Measurements from ENCODE around the gene ZNF697.
"Not testable (repeated sequence)": the region's sequence is repeated elsewhere in the genome, so short reads cannot be mapped to it uniquely, and the experiment has no call there.

Gene ZNF697

DNA sequence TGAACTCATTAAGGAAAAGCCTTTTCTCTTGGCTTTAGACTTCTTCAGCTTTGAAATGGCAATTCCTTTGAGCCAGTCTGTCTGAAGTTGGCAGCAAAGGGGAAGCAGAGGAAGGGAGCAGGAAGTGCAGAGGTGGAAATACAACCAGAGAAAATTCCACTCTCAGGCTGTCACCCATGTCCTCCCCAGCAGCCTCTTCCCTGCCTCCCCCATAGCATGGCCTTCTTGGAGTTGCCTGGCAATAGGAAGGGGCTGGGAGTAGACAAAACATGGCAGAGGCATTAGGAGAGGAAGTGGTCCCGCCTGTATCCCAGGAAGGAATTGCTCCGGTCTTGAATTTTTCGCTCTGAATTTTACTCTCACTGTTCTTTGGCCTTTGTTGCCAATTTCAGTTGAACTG, 44.8 kb downstream of the ZNF697 start:
- in situ Hi-C loops (cut with MboI; ENCODE audit: low sequenced_read_pairs) = not testable (repeated sequence)

DNA sequence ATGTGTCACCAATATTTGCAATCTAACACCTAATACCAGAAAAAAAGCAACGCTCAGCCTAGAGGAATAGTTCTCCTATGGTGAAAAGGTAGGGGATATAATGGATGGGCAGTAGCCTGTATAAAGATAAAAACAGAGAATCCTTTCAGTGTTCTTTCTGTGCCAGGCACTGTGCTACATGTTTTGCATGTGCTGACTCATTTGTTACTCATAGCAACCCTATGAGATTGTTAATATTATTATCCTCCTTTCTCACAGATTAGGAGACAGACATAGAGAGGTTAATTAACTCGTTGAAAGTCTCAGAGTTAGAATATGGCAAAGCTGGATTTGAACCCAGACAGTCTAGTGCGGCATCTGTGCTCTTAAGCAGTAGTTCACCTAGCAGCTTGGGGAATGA, 45.3 kb downstream of the ZNF697 start:
- in situ Hi-C loops (cut with MboI; ENCODE audit: low sequenced_read_pairs) = not testable (repeated sequence)

DNA sequence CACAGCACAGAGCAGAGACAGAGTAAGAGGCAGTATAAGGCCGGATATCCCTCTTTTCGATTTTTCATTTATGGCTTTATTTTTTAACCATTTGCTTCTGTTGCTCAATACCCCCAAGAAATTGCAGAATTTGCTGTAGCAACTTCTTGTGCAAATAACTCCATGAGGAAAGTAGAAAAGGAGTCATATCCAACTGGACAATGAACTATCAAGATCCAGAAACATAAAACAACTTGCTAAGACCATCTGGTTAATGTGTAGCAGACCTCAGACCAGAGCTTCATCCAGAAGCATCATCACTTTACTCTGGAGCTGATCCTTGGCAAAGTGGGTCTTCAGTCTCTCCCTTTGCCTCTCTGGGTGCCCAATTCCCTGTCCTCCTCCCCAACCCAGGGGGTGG, 45.9 kb downstream of the ZNF697 start:
- in situ Hi-C loops (cut with MboI; ENCODE audit: low sequenced_read_pairs) = no loop called here

DNA sequence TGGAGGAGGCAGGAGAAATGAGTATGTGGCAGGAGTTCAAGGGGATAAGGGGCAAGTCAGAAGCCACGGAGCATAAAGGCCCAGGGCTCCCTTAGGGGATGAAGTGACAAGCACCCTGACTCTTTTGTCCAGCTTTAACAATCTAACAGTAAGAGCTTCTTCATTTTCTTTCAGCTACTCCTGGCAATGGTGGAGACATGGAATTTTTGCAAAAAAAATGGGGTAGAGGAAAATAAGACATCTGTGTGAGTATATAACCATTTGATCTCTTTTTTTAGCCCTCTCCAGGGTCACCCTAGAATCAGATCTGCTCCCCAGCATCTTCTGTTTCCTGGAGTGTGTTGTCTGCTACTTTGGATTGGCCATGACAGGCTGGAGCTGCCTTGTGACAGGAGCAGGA, 47.1 kb downstream of the ZNF697 start:
- in situ Hi-C loops (cut with MboI; ENCODE audit: low sequenced_read_pairs) = no loop called here

DNA sequence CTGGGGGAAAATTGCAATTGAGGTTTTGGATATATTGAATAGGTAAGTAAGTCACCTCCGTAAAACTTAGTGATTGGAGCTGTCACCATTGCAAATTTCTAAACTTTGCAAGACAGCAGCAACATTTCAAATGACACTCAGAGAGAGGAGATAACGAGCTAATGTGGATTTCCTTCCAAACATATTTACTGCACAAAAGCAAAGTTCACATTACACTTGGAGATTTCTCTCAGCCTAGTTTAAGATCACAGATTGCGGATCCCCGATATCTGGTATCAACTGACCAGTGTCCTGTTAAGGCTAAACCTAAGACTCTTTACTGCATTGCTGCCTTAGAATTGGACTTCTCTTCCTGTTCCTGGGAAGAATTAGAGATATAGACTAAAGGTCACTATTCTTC, 47.5 kb downstream of the ZNF697 start:
- in situ Hi-C loops (cut with MboI; ENCODE audit: low sequenced_read_pairs) = no loop called here

DNA sequence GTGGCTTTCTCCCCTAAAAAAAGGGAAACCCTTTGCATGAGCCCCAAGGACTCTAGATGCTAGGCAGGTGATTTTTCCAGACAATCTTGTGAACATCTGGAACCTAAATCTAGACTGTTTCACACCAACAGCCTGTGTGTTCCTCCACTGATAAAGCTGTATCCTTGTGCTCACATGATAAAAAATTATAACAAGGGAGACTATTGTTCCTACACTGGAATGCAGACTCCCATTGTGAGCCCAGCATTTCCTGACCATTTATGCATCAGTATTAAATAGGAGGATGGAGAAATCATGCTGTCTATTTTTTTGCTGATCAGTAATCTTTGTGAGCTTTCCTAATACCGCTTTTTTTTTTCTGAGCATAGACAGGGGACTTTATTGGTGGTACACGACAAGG, 52.5 kb downstream of the ZNF697 start:
- in situ Hi-C loops (cut with MboI; ENCODE audit: low sequenced_read_pairs) = no loop called here

DNA sequence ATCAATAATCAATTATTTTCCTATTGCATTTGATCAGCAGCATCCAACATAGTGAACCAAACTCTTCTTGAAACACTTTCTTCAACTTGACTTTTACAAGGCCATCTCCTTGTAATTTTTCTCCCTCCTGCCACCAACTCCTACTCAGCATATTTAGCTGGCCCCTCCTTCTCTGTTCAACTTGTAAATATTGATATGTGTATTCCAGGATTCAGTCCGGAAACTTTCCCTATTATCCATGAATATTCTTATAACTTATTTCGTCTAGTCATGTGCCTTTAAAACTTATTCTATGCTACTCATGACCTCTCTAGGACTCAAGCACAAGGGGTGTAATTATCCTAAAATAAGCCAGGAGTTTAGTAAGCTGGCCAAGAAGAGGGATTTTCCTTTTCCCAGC, 52.9 kb downstream of the ZNF697 start:
- in situ Hi-C loops (cut with MboI; ENCODE audit: low sequenced_read_pairs) = no loop called here

DNA sequence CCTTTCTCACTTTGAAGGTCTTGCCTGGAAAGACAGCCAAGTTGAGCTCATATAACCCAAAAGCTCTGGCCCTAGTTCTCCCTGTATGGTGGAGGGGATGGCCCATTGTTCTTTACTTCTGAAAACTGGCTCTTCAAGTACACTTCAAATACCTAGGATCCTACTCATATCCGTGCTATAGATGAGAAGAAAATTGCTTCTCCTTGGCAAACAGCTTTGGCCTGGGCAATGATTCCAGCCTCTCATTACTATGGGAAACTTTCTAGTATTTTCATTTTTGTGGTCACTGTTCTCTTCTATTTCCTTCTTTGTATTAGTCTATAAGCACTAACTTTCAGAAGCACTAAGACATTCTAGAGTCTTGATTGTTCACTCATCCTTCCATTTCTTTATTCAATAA, 53.7 kb downstream of the ZNF697 start:
- in situ Hi-C loops (cut with MboI; ENCODE audit: low sequenced_read_pairs) = no loop called here

DNA sequence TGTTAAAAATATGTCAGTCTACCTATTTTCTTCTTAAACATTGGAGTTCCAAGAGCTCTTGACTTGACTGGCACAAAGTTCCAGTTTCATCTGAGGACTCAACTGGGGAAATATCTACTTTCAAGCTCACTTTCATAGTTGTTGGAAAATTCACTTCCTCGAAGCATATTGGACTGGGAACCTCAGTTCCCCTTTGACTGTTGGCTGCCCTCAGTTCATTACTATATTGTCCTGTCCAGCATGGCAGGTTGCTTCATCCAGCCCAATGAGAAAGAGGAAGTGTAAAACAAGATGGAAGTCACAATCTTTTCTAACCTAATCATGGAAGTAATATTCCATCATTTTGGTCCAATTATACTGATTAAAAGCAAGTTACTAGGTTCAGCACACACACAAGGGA, 54.3 kb downstream of the ZNF697 start:
- in situ Hi-C loops (cut with MboI; ENCODE audit: low sequenced_read_pairs) = no loop called here

DNA sequence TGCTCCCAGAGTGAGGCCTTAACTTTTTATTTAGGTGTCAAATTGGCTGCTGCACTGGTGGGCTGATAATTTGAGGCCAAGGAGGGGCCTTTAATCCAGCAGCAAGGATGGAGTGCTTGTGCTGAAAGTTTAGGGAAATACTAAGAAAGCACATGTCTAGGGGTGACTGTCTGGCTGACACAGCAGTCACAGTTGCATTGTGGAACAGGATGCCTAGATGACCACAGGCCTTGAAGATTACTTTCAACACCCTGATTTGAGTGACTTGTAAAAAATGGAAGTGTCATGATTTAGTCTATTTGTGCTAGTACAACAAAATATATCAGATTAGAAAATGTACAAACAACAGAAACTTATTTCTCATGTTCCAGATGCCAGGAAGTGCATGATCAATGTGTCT, 57.7 kb downstream of the ZNF697 start:
- in situ Hi-C loops (cut with MboI; ENCODE audit: low sequenced_read_pairs) = no loop called here

DNA sequence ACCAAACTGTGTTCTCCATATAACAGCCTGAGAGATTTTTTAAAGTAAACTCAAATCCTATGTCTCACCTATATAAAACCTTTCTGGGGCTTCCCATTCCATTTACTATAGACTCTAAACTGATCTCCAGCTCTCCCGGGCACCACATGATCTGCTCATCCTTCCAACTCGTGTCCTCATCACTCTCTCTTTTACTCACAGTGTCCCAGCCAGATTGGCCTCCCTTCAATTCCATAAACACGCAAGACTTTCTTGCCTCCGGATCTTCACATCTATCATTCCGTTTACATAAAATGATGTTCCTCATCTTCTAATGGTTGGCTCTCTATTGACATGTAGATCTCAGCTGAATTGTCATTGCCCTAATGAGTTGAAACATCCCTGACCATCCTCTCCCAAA, 59.4 kb downstream of the ZNF697 start:
- in situ Hi-C loops (cut with MboI; ENCODE audit: low sequenced_read_pairs) = no loop called here

DNA sequence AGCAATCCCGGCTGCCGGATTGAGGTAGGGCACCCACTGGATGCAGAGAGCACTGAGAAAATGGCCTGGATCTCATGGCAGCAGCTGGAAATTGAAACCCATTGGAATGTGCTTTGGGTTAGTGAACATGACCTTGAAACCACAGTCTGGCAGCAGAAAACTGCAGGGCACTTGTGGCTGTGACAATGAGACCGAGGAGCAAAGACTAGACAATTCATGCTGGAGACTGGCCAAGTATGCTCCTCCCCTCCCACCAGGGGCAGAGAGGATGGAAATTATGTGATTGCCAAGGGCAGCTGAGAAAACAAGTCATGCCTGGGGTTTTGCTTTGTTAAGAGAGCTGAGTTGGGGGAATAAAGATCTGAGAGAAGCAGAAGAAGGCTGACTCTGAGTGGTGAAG, 60.7 kb downstream of the ZNF697 start:
- in situ Hi-C loops (cut with MboI; ENCODE audit: low sequenced_read_pairs) = no loop called here

DNA sequence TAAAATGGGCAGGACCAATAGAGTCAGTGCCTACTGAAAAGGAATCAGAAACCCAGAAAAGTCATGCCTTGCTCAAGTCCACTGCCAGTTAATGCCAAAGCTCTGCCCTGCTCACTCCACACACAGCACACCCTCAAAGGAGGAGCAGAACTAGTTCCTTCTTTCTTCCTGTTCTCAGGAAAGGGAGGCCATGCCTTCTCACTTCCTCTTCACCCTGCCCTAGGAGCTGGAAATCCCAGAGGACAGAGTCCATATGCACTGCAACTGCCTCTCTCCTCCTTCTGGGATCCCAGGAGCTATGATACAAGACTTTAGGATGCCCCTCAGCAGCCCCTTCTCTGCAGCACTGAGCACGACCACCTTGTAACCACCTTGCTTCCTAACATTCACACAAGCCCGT, 62.3 kb downstream of the ZNF697 start:
- in situ Hi-C loops (cut with MboI; ENCODE audit: low sequenced_read_pairs) = not testable (repeated sequence)

DNA sequence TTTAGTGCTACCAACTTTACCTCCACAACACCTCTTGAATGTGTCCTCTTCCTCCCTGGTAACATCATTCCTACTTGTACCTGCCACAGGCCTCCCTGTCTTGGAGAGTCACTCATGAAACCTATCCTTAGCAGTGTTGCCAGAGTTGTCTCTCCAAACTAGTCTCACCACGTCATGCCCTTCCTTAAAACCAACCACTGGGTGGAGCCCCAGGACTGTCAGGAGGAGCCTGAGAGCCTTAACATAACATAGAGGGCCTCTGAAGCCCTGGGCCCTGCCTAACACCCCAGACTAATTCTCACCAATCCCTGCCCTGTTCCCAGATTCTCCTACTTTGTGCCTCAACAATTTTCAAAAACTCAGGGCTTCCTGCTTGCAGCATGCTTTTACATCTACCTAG, 65.3 kb downstream of the ZNF697 start:
- in situ Hi-C loops (cut with MboI; ENCODE audit: low sequenced_read_pairs) = no loop called here

DNA sequence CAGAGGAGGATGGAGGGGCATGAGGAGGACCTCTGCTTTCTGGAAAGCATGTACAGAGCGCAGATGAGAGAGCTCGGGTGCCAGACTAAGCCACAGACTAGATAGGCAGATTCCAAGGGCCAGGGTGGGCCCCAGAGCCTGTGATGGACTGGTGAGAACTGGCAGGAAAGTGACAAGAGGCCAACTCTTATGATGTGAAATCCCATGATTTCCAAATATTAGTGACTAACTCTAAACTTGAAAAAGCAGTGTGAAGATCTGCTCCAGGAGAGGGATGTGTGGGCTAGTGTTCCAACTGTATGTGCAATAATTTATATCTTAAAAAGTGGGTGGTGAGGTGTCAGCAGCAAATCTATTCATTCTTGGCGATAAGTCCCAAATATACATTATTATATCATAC, 67.0 kb downstream of the ZNF697 start:
- in situ Hi-C loops (cut with MboI; ENCODE audit: low sequenced_read_pairs) = not testable (repeated sequence)

DNA sequence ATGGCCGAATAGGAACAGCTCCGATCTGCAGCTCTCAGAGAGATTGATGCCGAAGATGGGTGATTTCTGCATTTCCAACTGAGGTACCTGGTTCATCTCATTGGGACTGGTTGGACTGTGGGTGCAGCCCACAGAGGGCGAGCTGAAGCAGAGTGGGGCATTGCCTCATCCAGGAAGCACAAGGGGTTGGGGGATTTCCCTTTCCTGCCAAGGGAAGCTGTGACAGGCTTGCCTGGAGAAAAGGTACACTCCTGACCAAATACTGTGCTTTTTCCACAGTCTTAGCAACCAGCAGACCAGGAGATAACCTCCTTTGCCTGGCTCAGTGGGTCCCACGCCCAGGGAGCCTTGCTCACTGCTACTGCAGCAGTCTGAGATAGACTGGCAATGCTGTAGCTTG, 74.2 kb downstream of the ZNF697 start:
- in situ Hi-C loops (cut with MboI; ENCODE audit: low sequenced_read_pairs) = no loop called here

DNA sequence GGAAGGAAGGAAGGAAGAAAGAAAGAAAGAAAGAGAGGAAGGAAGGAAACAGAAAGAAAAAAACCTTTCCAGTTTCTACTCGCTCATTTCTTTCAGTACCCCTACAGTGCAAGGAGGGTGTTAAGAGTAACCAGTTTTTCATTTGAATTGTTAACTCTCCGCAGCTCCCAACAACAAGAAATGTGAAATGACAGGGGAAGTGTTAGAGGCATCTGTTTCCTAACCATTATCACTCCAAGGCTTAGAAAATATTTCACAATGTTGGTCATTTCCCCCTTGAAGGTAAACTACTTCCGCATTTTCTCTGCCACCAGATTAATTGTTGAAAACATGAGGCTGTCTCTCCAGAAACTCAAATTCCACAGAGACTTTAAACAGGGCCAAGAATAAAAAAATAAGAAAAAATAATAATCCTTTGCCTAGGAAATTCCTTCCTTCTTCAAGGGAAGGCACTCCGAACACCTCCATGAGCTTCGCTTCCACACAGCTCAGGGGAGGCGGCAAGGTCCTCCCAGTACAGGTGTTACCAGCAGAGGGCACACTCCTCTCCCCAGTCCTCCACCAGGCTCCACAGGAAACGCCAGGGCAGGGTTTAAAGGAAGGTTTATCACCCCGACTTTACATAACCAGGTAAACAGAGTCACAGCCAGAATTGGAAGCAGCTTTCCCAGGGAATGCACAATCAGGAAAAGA, 78.0 kb downstream of the ZNF697 start:
- in situ Hi-C loops (cut with MboI; ENCODE audit: low sequenced_read_pairs) = not testable (repeated sequence)
